ENCODE results near the gene SSX3.
"Not testable (repeated sequence)": the region's sequence is repeated elsewhere in the genome, so short reads cannot be mapped to it uniquely, and the experiment has no call there.

DNA sequence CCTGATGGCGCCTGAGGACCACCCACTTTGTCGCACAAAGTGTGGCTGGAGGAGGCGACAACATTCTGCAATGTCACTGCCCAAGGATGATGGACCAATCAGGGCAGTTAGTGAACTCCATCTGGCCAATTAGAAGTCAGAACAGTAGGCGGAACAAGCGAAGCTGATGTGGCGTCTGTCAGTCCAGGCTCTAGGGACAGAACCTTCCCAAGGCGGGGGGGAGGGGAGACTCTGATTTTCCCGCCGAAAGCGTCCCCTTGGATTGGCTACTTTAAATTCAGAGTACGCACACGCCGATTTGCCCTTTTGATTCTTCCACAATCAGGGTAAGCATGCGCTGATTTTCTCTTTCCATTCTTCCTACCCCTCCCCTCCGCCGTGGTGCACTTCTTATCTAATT is 26.7 kb upstream of the SSX3 start, which contains the start of gene SSX4:
- TF ChIP-seq, protein P1, sequence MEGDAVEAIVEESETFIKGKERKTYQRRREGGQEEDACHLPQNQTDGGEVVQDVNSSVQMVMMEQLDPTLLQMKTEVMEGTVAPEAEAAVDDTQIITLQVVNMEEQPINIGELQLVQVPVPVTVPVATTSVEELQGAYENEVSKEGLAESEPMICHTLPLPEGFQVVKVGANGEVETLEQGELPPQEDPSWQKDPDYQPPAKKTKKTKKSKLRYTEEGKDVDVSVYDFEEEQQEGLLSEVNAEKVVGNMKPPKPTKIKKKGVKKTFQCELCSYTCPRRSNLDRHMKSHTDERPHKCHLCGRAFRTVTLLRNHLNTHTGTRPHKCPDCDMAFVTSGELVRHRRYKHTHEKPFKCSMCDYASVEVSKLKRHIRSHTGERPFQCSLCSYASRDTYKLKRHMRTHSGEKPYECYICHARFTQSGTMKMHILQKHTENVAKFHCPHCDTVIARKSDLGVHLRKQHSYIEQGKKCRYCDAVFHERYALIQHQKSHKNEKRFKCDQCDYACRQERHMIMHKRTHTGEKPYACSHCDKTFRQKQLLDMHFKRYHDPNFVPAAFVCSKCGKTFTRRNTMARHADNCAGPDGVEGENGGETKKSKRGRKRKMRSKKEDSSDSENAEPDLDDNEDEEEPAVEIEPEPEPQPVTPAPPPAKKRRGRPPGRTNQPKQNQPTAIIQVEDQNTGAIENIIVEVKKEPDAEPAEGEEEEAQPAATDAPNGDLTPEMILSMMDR (conservative IDR thresholded peaks at IDR 0.05; ENCODE audit: low read length), result not testable (repeated sequence)
- not testable (repeated sequence) for TF ChIP-seq EZH2phosphoT487 (IDR thresholded peaks at IDR 0.05; ENCODE audit: borderline replicate concordance, low read depth, low read length)

Data from OCI-LY7 (cell line).